Neural progenitor cell (in vitro differentiated cells): ENCODE measurements around the gene AGTRAP. TPM values are rescaled to one million over a fixed set of nuclear protein-coding genes. Genes with fewer than 3 reads are reported as not detected.

Experiments
- DNase-seq: peaks from one replicate; pipeline ENCODE4 v3.0.0-alpha.2; 2016; ENCODE audit warnings: low spot score
- H2AFZ ChIP-seq: fragments of 200-600 bp; sonication (generic); replicated peaks from 2 replicates; pipeline ENCODE4 v1.6.1; 2016; ENCODE audit warnings: antibody characterized with exemption
- H3F3A ChIP-seq: fragments of 200-600 bp; sonication (generic); 2 replicates; pipeline ENCODE4 v1.6.1; 2016; ENCODE audit warnings: antibody characterized with exemption, low read depth
- H3K27ac ChIP-seq: fragments of 200-600 bp; sonication (generic); 2 replicates; pipeline ENCODE4 v1.5.1; 2016; ENCODE audit warnings: mild to moderate bottlenecking
- H3K27me3 ChIP-seq: fragments of 200-600 bp; sonication (generic); 2 replicates; pipeline ENCODE4 v1.6.1; 2016; ENCODE audit warnings: mild to moderate bottlenecking, moderate library complexity
- H3K36me3 ChIP-seq: fragments of 200-600 bp; sonication (generic); 2 replicates; pipeline ENCODE4 v1.5.1; 2016
- H3K4me1 ChIP-seq: fragments of 200-600 bp; sonication (generic); 2 replicates; pipeline ENCODE4 v1.6.1; 2016; ENCODE audit warnings: mixed run types
- H3K4me2 ChIP-seq: fragments of 200-600 bp; sonication (generic); 2 replicates; pipeline ENCODE4 v1.6.1; 2016
- H3K4me3 ChIP-seq: fragments of 200-600 bp; sonication (generic); 2 replicates; pipeline ENCODE4 v1.5.1; 2016
- H3K79me2 ChIP-seq: fragments of 200-600 bp; sonication (generic); 2 replicates; pipeline ENCODE4 v1.6.1; 2016; ENCODE audit warnings: low read depth
- H3K9ac ChIP-seq: fragments of 200-600 bp; sonication (generic); 2 replicates; pipeline ENCODE4 v1.6.1; 2016
- H3K9me3 ChIP-seq: fragments of 200-600 bp; sonication (generic); 2 replicates; pipeline ENCODE4 v1.5.1; 2016; ENCODE audit warnings: low read depth
- H4K20me1 ChIP-seq: fragments of 200-600 bp; sonication (generic); 2 replicates; pipeline ENCODE4 v1.6.1; 2016; ENCODE audit warnings: low read depth
- H3K27ac Mint-ChIP-seq: 3 replicates; pipeline ENCODE4 v1.8.0; 2021; ENCODE audit warnings: mixed read lengths
- H3K27me3 Mint-ChIP-seq: 2 replicates; pipeline ENCODE4 v1.8.0; 2022; ENCODE audit warnings: low read depth, mild to moderate bottlenecking, inconsistent platforms, moderate library complexity, mixed read lengths; ENCODE audit not compliant: insufficient read depth
- H3K36me3 Mint-ChIP-seq: 3 replicates; pipeline ENCODE4 v1.8.0; 2021; ENCODE audit warnings: mixed read lengths
- H3K4me1 Mint-ChIP-seq: 3 replicates; pipeline ENCODE4 v1.8.0; 2021; ENCODE audit warnings: mixed read lengths
- H3K4me3 Mint-ChIP-seq: 3 replicates; pipeline ENCODE4 v1.8.0; 2021; ENCODE audit warnings: mild to moderate bottlenecking, moderate library complexity, mixed read lengths
- H3K9me3 Mint-ChIP-seq: 3 replicates; pipeline ENCODE4 v1.8.0; 2020; ENCODE audit warnings: mixed read lengths
- EZH2 ChIP-seq: fragments of 200-600 bp; sonication (generic); IDR thresholded peaks from 2 replicates; pipeline ENCODE4 v1.6.1; 2017; ENCODE audit warnings: antibody characterized with exemption, mild to moderate bottlenecking, moderate library complexity
- EZH2phosphoT487 ChIP-seq: fragments of 200-600 bp; sonication (generic); IDR thresholded peaks from 2 replicates; pipeline ENCODE4 v1.6.1; 2017; ENCODE audit warnings: antibody characterized with exemption
- total RNA-seq: library from RNA; depleted of rRNA; stranded (reverse); fragments of >200 nt; gene quantifications from 2 replicates; pipeline ENCODE4 v1.2.3, GENCODE V29; 2015; ENCODE audit warnings: low replicate concordance
- TF ChIP-seq, protein P1 (sequence below): fragments of 200-600 bp; sonication (generic); IDR thresholded peaks from 2 replicates; pipeline ENCODE4 v1.5.1; 2017; ENCODE audit warnings: antibody characterized with exemption, mild to moderate bottlenecking

AGTRAP gene
- total RNA-seq, 1 donor from 2014 or later: 12.4 TPM

DNA sequence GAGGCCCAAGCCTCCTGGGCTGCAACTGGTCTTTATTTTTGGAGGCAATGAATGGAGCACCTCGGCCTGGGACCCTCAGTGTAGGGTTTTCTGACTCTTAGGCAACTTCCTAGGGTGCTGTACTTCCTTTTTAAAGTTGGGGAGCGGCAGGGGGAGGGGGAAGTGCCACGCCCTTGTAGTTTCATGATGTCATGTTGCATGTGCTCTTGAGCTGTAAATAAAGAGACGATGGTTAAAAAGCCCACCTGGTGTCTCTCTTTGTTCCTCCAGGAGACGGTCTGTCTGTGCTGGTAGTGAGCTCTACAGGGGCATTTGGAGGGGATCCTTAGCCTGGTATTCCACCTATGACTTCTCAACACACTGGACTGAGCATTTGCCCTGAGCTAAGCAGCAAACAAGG is 10.3 kb upstream of the AGTRAP start:
- TF ChIP-seq, protein P1, sequence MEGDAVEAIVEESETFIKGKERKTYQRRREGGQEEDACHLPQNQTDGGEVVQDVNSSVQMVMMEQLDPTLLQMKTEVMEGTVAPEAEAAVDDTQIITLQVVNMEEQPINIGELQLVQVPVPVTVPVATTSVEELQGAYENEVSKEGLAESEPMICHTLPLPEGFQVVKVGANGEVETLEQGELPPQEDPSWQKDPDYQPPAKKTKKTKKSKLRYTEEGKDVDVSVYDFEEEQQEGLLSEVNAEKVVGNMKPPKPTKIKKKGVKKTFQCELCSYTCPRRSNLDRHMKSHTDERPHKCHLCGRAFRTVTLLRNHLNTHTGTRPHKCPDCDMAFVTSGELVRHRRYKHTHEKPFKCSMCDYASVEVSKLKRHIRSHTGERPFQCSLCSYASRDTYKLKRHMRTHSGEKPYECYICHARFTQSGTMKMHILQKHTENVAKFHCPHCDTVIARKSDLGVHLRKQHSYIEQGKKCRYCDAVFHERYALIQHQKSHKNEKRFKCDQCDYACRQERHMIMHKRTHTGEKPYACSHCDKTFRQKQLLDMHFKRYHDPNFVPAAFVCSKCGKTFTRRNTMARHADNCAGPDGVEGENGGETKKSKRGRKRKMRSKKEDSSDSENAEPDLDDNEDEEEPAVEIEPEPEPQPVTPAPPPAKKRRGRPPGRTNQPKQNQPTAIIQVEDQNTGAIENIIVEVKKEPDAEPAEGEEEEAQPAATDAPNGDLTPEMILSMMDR: no peak
- no peak for TF ChIP-seq EZH2
- no peak for TF ChIP-seq EZH2phosphoT487
- Histone ChIP-seq H4K20me1 (peaks cover 2% of the 10 kb centered on the region), H3K9me3 (no peaks in the 10 kb centered on the region), H3F3A (peaks cover 8% of the 10 kb centered on the region), H3K9ac (no peak overlapping the region), H3K27me3 (no peaks in the 10 kb centered on the region), H3K79me2 (no peaks in the 10 kb centered on the region), H3K4me3 (no peak overlapping the region), H3K4me1 (peaks cover 9% of the 10 kb centered on the region), H3K4me2 (no peak overlapping the region), H2AFZ (no peak overlapping the region), H3K27ac (no peak overlapping the region), H3K36me3 (no peaks in the 10 kb centered on the region)
- H3K4me1 Mint-ChIP-seq: peaks cover 20% of the 10 kb centered on the region
- H3K27ac Mint-ChIP-seq: no peak overlapping the region
- H3K9me3 Mint-ChIP-seq: no peaks in the 10 kb centered on the region
- H3K27me3 Mint-ChIP-seq: peaks cover 12% of the 10 kb centered on the region
- no peak for DNase-seq
- H3K4me3 Mint-ChIP-seq: no peak overlapping the region
- no peaks in the 10 kb centered on the region for H3K36me3 Mint-ChIP-seq

DNA sequence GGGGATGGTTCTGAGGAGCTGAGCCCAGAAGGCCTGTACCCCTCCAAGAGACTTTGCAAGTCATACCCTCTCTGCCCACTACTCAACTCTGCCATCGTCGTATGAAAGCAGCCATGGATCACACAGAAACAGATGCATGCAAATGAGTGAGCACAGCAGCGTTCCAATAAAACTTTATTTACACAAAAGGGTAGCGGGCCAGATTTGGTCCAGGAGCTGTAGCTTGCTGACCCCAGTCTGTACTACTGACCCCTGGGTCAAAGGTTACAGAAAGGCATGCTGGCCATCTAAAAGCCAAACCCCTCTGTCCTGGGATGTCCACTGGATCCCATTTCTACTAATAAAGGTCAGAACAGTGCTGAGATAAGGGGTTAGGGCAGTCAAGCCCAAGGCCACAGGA is 8.8 kb upstream of the AGTRAP start:
- peaks cover 17% of the 10 kb centered on the region for H3K4me1 ChIP-seq
- Mint-ChIP-seq H3K27me3 (peaks cover 12% of the 10 kb centered on the region), H3K4me1 (peaks cover 32% of the 10 kb centered on the region), H3K27ac (no peak overlapping the region), H3K36me3 (no peaks in the 10 kb centered on the region), H3K4me3 (no peak overlapping the region), H3K9me3 (no peaks in the 10 kb centered on the region)
- H3F3A ChIP-seq: peaks cover 21% of the 10 kb centered on the region
- no peak overlapping the region for H3K27ac ChIP-seq
- no peak overlapping the region for H3K9ac ChIP-seq
- no peak for DNase-seq
- H3K4me3 ChIP-seq: no peak overlapping the region
- no peak for TF ChIP-seq EZH2phosphoT487
- no peaks in the 10 kb centered on the region for H3K36me3 ChIP-seq
- no peaks in the 10 kb centered on the region for H4K20me1 ChIP-seq
- H3K9me3 ChIP-seq: no peaks in the 10 kb centered on the region
- no peak overlapping the region for H2AFZ ChIP-seq
- no peaks in the 10 kb centered on the region for H3K27me3 ChIP-seq
- no peak overlapping the region for H3K4me2 ChIP-seq
- H3K79me2 ChIP-seq: no peaks in the 10 kb centered on the region

DNA sequence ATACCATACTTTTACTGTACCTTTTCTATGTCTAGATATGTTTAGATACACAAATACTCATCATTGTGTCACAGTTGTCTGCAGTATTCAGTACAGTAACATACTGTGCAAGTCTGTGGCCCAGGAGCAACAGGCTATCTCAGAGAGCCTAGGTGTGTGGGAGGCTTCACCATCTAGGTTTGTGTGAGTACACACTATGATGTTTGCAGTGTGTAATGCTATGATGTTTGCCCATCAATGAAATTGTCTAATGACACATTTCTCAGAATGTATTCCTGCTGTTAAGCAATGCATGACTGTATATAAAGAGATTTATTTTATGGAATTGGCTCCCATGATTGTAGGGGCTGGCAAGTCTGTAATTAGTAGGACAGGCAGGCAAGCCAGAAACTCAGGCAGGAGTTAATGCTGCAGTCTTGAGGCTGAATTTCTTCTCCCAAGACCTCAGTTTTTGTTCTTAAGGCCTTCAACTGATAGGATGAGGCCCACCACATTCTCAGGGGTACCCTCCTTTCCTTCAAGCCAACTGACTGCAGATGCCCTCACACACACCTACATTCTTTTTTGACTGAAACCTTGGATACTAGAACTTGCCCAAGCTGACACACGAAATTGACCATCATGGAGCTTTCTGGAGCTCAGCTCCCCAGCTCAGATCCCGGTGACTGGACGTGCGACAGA is 7.7 kb upstream of the AGTRAP start:
- Mint-ChIP-seq H3K27me3 (peaks cover 15% of the 10 kb centered on the region), H3K9me3 (no peaks in the 10 kb centered on the region), H3K27ac (no peak overlapping the region), H3K4me3 (no peak overlapping the region), H3K4me1 (peaks cover 42% of the 10 kb centered on the region), H3K36me3 (no peaks in the 10 kb centered on the region)
- no peak overlapping the region for H3K9ac ChIP-seq
- H3K4me2 ChIP-seq: no peak overlapping the region
- TF ChIP-seq EZH2 (no peak), EZH2phosphoT487 (no peak)
- TF ChIP-seq, protein P1: no peak
- no peak overlapping the region for H2AFZ ChIP-seq
- H3K4me1 ChIP-seq: peaks cover 21% of the 10 kb centered on the region
- no peak for DNase-seq
- no peaks in the 10 kb centered on the region for H3K27me3 ChIP-seq
- H3K9me3 ChIP-seq: no peaks in the 10 kb centered on the region
- H4K20me1 ChIP-seq: no peaks in the 10 kb centered on the region
- no peaks in the 10 kb centered on the region for H3K79me2 ChIP-seq
- no peak overlapping the region for H3K4me3 ChIP-seq
- no peak overlapping the region for H3K27ac ChIP-seq
- no peaks in the 10 kb centered on the region for H3K36me3 ChIP-seq
- peaks cover 22% of the 10 kb centered on the region for H3F3A ChIP-seq

DNA sequence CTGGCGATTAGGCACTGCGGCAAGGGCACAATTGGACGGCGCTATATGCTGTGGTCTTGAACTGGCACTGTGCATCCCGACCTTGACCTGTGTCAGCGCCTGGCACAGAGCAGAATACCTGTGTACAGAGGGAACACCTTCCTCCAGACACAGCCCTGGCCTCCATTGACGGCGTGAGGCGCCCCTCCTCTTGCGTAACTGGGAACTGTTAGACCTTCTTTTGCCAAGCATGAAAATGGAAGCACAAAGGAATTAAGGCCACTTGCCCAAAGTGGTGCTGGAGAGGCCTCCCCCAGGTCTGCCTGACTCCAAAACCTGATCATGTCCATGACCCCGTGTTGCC is 6.8 kb upstream of the AGTRAP start:
- H3K4me3 ChIP-seq: no peak overlapping the region
- H3F3A ChIP-seq: peaks cover 22% of the 10 kb centered on the region
- H3K4me1 ChIP-seq: peaks cover 21% of the 10 kb centered on the region
- TF ChIP-seq EZH2: no peak
- TF ChIP-seq EZH2phosphoT487: no peak
- TF ChIP-seq, protein P1: no peak
- H3K4me3 Mint-ChIP-seq: no peak overlapping the region
- H3K9ac ChIP-seq: no peak overlapping the region
- H3K9me3 Mint-ChIP-seq: no peaks in the 10 kb centered on the region
- H4K20me1 ChIP-seq: no peaks in the 10 kb centered on the region
- H3K36me3 ChIP-seq: no peaks in the 10 kb centered on the region
- H3K27me3 Mint-ChIP-seq: peaks cover 15% of the 10 kb centered on the region
- no peak overlapping the region for H2AFZ ChIP-seq
- DNase-seq: no peak
- peaks cover 42% of the 10 kb centered on the region for H3K4me1 Mint-ChIP-seq
- H3K79me2 ChIP-seq: no peaks in the 10 kb centered on the region
- no peaks in the 10 kb centered on the region for H3K27me3 ChIP-seq
- no peak overlapping the region for H3K27ac ChIP-seq
- no peaks in the 10 kb centered on the region for H3K36me3 Mint-ChIP-seq
- no peaks in the 10 kb centered on the region for H3K9me3 ChIP-seq
- H3K27ac Mint-ChIP-seq: no peak overlapping the region
- no peak overlapping the region for H3K4me2 ChIP-seq
